Transverse colon (tissue), 3 donors: ENCODE measurements around the gene CPT1A.

ENCODE experiments used
- CTCF ChIP-seq, 5 experiments: fragments of 200-600 bp in 3 of 5; fragments of 450-650 bp in 2 of 5; sonication (generic) in 3 of 5; IDR thresholded peaks; 1 replicate in 2 of 5; 2 replicates in 3 of 5; pipeline ENCODE4 v1.5.1; 2016 to 2017; ENCODE audit warnings: antibody characterized with exemption in 5 of 5, inconsistent platforms in 3 of 5, mild to moderate bottlenecking in 2 of 5, moderate library complexity in 1 of 5
- POLR2A ChIP-seq: fragments of 450-650 bp; IDR thresholded peaks from one replicate; pipeline ENCODE4 v1.6.1; 2016; ENCODE audit warnings: antibody characterized with exemption, mild to moderate bottlenecking, moderate library complexity

DNA sequence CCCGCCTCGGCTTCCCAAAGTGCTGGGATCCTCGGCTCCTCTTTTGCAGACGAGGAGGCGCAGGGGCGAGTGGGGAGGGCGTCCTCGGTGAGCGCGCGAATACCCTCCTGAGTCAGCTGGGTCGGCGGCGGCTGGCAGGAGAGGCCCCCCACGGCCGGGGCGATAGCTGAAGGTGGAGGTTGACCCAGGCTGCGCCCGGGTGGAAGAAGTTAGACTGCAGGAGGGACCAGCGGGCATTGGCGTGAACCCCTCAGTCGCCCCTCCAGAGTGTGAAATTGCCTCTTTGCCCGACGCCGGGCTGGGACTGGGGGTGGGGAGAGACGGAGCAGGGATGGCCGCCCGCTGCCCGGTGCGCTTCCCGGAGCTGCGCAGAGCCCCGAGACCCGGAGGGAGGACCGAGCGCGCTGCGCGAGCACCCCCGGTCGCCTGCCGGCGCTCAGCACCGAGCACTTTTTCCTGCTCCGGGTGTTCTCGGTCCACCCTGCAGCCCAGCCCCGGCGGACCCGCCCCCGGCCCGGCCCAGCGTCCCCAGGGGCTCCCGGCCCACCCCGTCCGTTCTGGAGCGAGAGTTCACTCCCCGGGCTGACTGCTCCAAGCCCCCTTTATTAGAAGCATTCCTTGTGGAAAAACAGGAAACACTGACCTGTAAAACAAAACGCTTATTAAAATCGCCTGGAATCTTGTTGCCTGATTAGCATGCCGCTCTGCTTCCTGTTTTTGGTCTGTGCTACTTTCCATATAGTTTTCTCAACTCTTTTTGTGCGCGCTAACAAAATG lies 13.7 kb upstream of the CPT1A start:
- TF ChIP-seq POLR2A, result no peak
- peak in 2 of 5 experiments; percentile 30 for TF ChIP-seq CTCF (IDR thresholded peaks at IDR 0.05)
